GM23248 (cell line): ENCODE results near the gene ZNF417. TPM values are rescaled to one million over a fixed set of nuclear protein-coding genes. Genes with fewer than 3 reads are reported as not detected.
A peak's percentile ranks its signal among the peaks of the same experiment; 100 is the strongest.

Experiments
- DNase-seq: peaks from one replicate; pipeline ENCODE4 v3.0.0-alpha.2; 2015
- H2AFZ ChIP-seq: fragments of 200-600 bp; sonication (generic); 2 replicates; pipeline ENCODE4 v1.6.1; 2016; ENCODE audit warnings: antibody characterized with exemption
- H3F3A ChIP-seq: fragments of 200-600 bp; sonication (generic); 2 replicates; pipeline ENCODE4 v1.6.1; 2016; ENCODE audit warnings: mild to moderate bottlenecking, antibody characterized with exemption, mixed run types; ENCODE audit not compliant: insufficient read depth
- H3K27ac ChIP-seq: fragments of 200-600 bp; sonication (generic); 2 replicates; pipeline ENCODE4 v1.5.1; 2016; ENCODE audit warnings: mild to moderate bottlenecking
- H3K27me3 ChIP-seq: fragments of 200-600 bp; sonication (generic); replicated peaks from 2 replicates; pipeline ENCODE4 v1.6.1; 2016; ENCODE audit warnings: mild to moderate bottlenecking; ENCODE audit not compliant: insufficient read depth
- H3K36me3 ChIP-seq: fragments of 200-600 bp; sonication (generic); 2 replicates; pipeline ENCODE4 v1.6.1; 2016; ENCODE audit warnings: low read depth, mild to moderate bottlenecking
- H3K4me1 ChIP-seq: fragments of 200-600 bp; sonication (generic); 2 replicates; pipeline ENCODE4 v1.6.1; 2016; ENCODE audit warnings: mild to moderate bottlenecking; ENCODE audit not compliant: insufficient read depth
- H3K4me2 ChIP-seq: fragments of 200-600 bp; sonication (generic); one replicate; pipeline ENCODE4 v1.6.1; 2016; ENCODE audit warnings: mild to moderate bottlenecking; ENCODE audit not compliant: unreplicated experiment
- H3K4me3 ChIP-seq: fragments of 200-600 bp; sonication (generic); 2 replicates; pipeline ENCODE4 v1.5.1; 2016; ENCODE audit warnings: mild to moderate bottlenecking
- H3K79me2 ChIP-seq: fragments of 200-600 bp; sonication (generic); 2 replicates; pipeline ENCODE4 v1.6.1; 2016; ENCODE audit warnings: mild to moderate bottlenecking; ENCODE audit not compliant: insufficient read depth
- H3K9ac ChIP-seq: fragments of 200-600 bp; sonication (generic); 2 replicates; pipeline ENCODE4 v1.6.1; 2016; ENCODE audit warnings: mild to moderate bottlenecking
- H3K9me2 ChIP-seq: fragments of 200-600 bp; sonication (generic); 2 replicates; pipeline ENCODE4 v1.6.1; 2016; ENCODE audit warnings: mixed run types, mild to moderate bottlenecking, moderate library complexity; ENCODE audit not compliant: insufficient read depth
- H3K9me3 ChIP-seq: fragments of 200-600 bp; sonication (generic); one replicate; pipeline ENCODE4 v1.6.1; 2017; ENCODE audit warnings: low read depth
- H4K20me1 ChIP-seq: fragments of 200-600 bp; sonication (generic); 2 replicates; pipeline ENCODE4 v1.6.0; 2016; ENCODE audit not compliant: insufficient read depth
- EZH2 ChIP-seq: fragments of 200-600 bp; sonication (generic); IDR thresholded peaks from 2 replicates; pipeline ENCODE4 v1.6.1; 2018; ENCODE audit warnings: antibody characterized with exemption, mild to moderate bottlenecking; ENCODE audit not compliant: insufficient read depth, poor library complexity, severe bottlenecking
- EZH2phosphoT487 ChIP-seq: fragments of 200-600 bp; sonication (generic); IDR thresholded peaks from 2 replicates; pipeline ENCODE4 v1.6.1; 2018; ENCODE audit warnings: antibody characterized with exemption, moderate library complexity, mild to moderate bottlenecking, low read depth; ENCODE audit not compliant: insufficient read depth
- WGBS, 2 experiments: methylation state at CpG; one replicate each; pipeline ENCODE4 v1.1.6; 2015 to 2017; ENCODE audit warnings: low lambda C conversion rate in 2 of 2, low coverage in 1 of 2; ENCODE audit errors: missing lambda C conversion rate in 2 of 2; 5-methylcytosine and 5-hydroxymethylcytosine counted together
- in situ Hi-C: fragments of 300-500 bp; cut with MboI; formaldehyde crosslinking; loops from 2 replicates; pipeline ENCODE4 v1.15.0; 2020
- polyA plus RNA-seq: library from polyadenylated mRNA; unstranded; fragments of >200 nt; fragmentation: Nextera tagmentation; extraction: Ambion mirVana; gene quantifications from 2 replicates; pipeline ENCODE4 v1.2.1, GENCODE V29; 2016
- total RNA-seq: library from RNA; depleted of rRNA; stranded (reverse); fragments of >200 nt; shearing (Covaris generic); gene quantifications from 2 replicates; pipeline ENCODE4 v1.2.3, GENCODE V29; 2014

The ZNF417 gene
- total and polyA plus RNA-seq, 2 experiments from 2014 or later = 5.1 to 9.8 TPM

DNA sequence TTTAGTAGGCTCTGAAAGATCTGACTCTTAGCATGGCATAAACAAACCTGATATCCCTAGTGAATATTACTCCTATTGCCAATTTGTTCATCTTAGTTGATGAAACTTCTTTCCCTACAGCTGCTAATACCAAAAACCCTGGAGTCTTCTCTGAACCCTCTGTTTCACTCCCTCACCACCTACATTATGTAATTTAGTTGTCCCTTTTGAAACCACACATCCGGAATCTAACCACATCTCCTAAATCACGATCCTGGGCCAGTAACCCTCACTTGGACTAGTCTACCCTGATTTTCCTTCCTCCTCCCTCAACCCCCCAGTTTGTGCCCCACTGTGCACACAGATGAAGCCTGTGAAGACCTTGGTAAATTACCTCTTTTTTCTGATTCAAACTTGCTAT, 29.9 kb upstream of the ZNF417 start:
- peaks cover 8% of the 10 kb centered on the region; the same call in 1 of the 2 replicates for H3K4me1 ChIP-seq
- no peaks in the 10 kb centered on the region for H3K9me2 ChIP-seq
- peak overlapping the region; percentile 89 for H3K4me2 ChIP-seq
- no peaks in the 10 kb centered on the region for H4K20me1 ChIP-seq
- peak overlapping the region; percentile 93 for H3K4me3 ChIP-seq
- peaks cover 21% of the 10 kb centered on the region for H3K36me3 ChIP-seq
- H3K27me3 ChIP-seq = no peaks in the 10 kb centered on the region
- DNase-seq = no peak
- TF ChIP-seq EZH2phosphoT487 = no peak
- TF ChIP-seq EZH2 = no peak
- no peak overlapping the region for H2AFZ ChIP-seq
- in situ Hi-C loops = no loop called here
- peaks cover 59% of the 10 kb centered on the region for H3K79me2 ChIP-seq
- H3F3A ChIP-seq = no peaks in the 10 kb centered on the region
- no peak overlapping the region for H3K27ac ChIP-seq
- 73 to 86% methylated on average over 2 of the region's 2 CpGs for WGBS, 2 experiments
- peak overlapping the region; percentile 96 for H3K9ac ChIP-seq
- H3K9me3 ChIP-seq = peaks cover 3% of the 10 kb centered on the region

GRCh38 chr19:57941593-57941992, 25.2 kb upstream of the ZNF417 start:
- H3K79me2 ChIP-seq = peaks cover 66% of the 10 kb centered on the region
- 98 to 100% methylated on average over 3 of the region's 3 CpGs for WGBS, 2 experiments
- peaks cover 5% of the 10 kb centered on the region; the same call in 1 of the 2 replicates for H3K4me1 ChIP-seq
- H2AFZ ChIP-seq = no peak overlapping the region
- H3K36me3 ChIP-seq = peaks cover 32% of the 10 kb centered on the region
- H3K9me3 ChIP-seq = peaks cover 4% of the 10 kb centered on the region
- H3K27me3 ChIP-seq = no peaks in the 10 kb centered on the region
- no peaks in the 10 kb centered on the region for H3K9me2 ChIP-seq
- H3K4me2 ChIP-seq = no peak overlapping the region
- in situ Hi-C loops = no loop called here
- no peak overlapping the region for H3K27ac ChIP-seq
- no peak overlapping the region for H3K9ac ChIP-seq
- no peak for DNase-seq
- TF ChIP-seq EZH2 = no peak
- no peak for TF ChIP-seq EZH2phosphoT487
- no peaks in the 10 kb centered on the region for H4K20me1 ChIP-seq
- 0 out of 2 replicates have a peak, but pooled peaks cover under 1% of the 10 kb centered on the region for H3F3A ChIP-seq
- no peak overlapping the region for H3K4me3 ChIP-seq

DNA sequence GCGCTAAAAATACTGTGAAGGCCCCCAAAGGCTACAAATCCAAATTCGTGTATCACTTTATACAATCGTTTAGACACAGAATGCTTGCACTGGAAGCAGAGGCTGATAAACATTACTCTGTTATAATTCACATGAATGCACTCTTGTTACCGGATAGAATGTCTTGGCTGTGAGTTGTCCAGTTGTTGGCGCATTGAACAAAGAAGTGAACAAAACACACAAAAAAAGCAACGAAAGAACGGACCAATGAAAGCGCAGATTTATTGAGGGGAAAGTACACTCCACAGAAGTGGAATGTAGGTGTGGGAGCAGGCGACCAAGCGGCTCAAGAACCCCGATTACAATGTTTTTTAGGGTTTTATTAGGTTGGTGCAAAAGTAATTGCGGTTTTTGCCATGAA, 19.3 kb upstream of the ZNF417 start:
- peak overlapping the region; percentile 100 for H2AFZ ChIP-seq
- peaks cover 13% of the 10 kb centered on the region; the same call in 1 of the 2 replicates for H3K36me3 ChIP-seq
- H3K27me3 ChIP-seq = no peaks in the 10 kb centered on the region
- 81 to 84% methylated on average over 12 of the region's 12 CpGs for WGBS, 2 experiments
- H3K79me2 ChIP-seq = peaks cover 56% of the 10 kb centered on the region
- H3K4me3 ChIP-seq = peak overlapping the region; percentile 98
- no peaks in the 10 kb centered on the region for H4K20me1 ChIP-seq
- no peaks in the 10 kb centered on the region for H3K9me3 ChIP-seq
- H3F3A ChIP-seq = 0 out of 2 replicates have a peak, but pooled peaks cover 12% of the 10 kb centered on the region
- no peak overlapping the region for H3K27ac ChIP-seq
- peaks cover 6% of the 10 kb centered on the region; the same call in 1 of the 2 replicates for H3K4me1 ChIP-seq
- no peaks in the 10 kb centered on the region for H3K9me2 ChIP-seq
- in situ Hi-C loops = no loop called here
- TF ChIP-seq EZH2 (no peak), EZH2phosphoT487 (no peak)
- H3K9ac ChIP-seq = no peak overlapping the region
- no peak for DNase-seq
- no peak overlapping the region for H3K4me2 ChIP-seq

GRCh38 chr19:57934820-57935665, 18.7 kb upstream of the ZNF417 start, which contains the start of gene ZNF418:
Gene ZNF418 (minus strand): TSS chr19:57935402. CDS start chr19:57933822, 1,580 bp downstream.
- peaks cover 8% of the 10 kb centered on the region; the same call in 1 of the 2 replicates for H3K36me3 ChIP-seq
- no peak for TF ChIP-seq EZH2phosphoT487
- no peak for TF ChIP-seq EZH2
- no peaks in the 10 kb centered on the region for H3K27me3 ChIP-seq
- peaks cover 6% of the 10 kb centered on the region; the same call in 1 of the 2 replicates for H3K4me1 ChIP-seq
- WGBS, 2 experiments = 3 to 4% methylated on average over 54 of the region's 54 CpGs
- 0 out of 2 replicates have a peak, but pooled peaks cover 12% of the 10 kb centered on the region for H3F3A ChIP-seq
- H3K27ac ChIP-seq = peak within 1 kb of the TSS; percentile 38; the same call in 1 of the 2 replicates
- peak within 1 kb of the TSS; percentile 88 for H3K9ac ChIP-seq
- no peaks in the 10 kb centered on the region for H4K20me1 ChIP-seq
- no peaks in the 10 kb centered on the region for H3K9me2 ChIP-seq
- in situ Hi-C loops = no loop called here
- H3K4me3 ChIP-seq = peak within 1 kb of the TSS; percentile 98
- H3K79me2 ChIP-seq = peaks cover 56% of the 10 kb centered on the region
- peak within 1 kb of the TSS; percentile 84 for H3K4me2 ChIP-seq
- no peaks in the 10 kb centered on the region for H3K9me3 ChIP-seq
- peak within 1 kb of the TSS; percentile 100 for H2AFZ ChIP-seq
- DNase-seq = peak; percentile 92
